PC-3 (cell line): ENCODE data around the gene MARK2. TPM values are rescaled to one million over a fixed set of nuclear protein-coding genes. Genes with fewer than 3 reads are reported as not detected.
A peak's percentile ranks its signal among the peaks of the same experiment; 100 is the strongest.

ENCODE experiments used
- ATAC-seq: fragments of 200-7000 bp; cut with Tn5 transposase; 2 replicates; pipeline ENCODE4 v1.9.1; 2020; ENCODE audit warnings: mild to moderate bottlenecking, moderate library complexity
- BruUV-seq: library from RNA; stranded (reverse); fragments of 400-500 nt; replicated peaks from 2 replicates; lab custom pipeline; 2021; lab: Mats Ljungman, UMichigan
- CTCF ChIA-PET: fragments of 300-600 bp; sonication (Branson Sonifier 250); formaldehyde crosslinking; loops from one replicate; lab custom pipeline; 2022; ENCODE audit warnings: antibody characterized with exemption; lab: Charles Lee
- POLR2A ChIA-PET: fragments of 300-600 bp; sonication (Branson Sonifier 250); formaldehyde crosslinking; loops from one replicate; lab custom pipeline; 2022; ENCODE audit warnings: antibody characterized with exemption; ENCODE audit not compliant: unreplicated experiment; lab: Charles Lee
- DNase-seq: peaks from one replicate; pipeline ENCODE4 v3.0.0-alpha.2; 2015
- H2AFZ ChIP-seq: fragments of 300-600 bp; sonication (generic); 2 replicates; pipeline ENCODE4 v1.6.0; 2016; ENCODE audit warnings: antibody characterized with exemption, low read length
- H3F3A ChIP-seq: fragments of 300-600 bp; sonication (generic); one replicate; pipeline ENCODE4 v1.6.0; 2017; ENCODE audit warnings: antibody characterized with exemption, low read length, control low read depth, mild to moderate bottlenecking; ENCODE audit not compliant: unreplicated experiment
- H3K27ac ChIP-seq: fragments of 300-600 bp; sonication (generic); 2 replicates; pipeline ENCODE4 v1.5.1; 2016; ENCODE audit warnings: mild to moderate bottlenecking, low read length
- H3K27me3 ChIP-seq: fragments of 300-600 bp; sonication (generic); 2 replicates; pipeline ENCODE4 v1.6.1; 2016; ENCODE audit warnings: low read length, mixed read lengths
- H3K36me3 ChIP-seq: fragments of 300-600 bp; sonication (generic); 2 replicates; pipeline ENCODE4 v1.6.1; 2016; ENCODE audit warnings: low read depth, mixed run types, low read length, mixed read lengths
- H3K4me1 ChIP-seq: fragments of 300-600 bp; sonication (generic); 2 replicates; pipeline ENCODE4 v1.5.1; 2016; ENCODE audit warnings: low read length; ENCODE audit not compliant: insufficient read depth
- H3K4me2 ChIP-seq: fragments of 300-600 bp; sonication (generic); 2 replicates; pipeline ENCODE4 v1.6.0; 2016; ENCODE audit warnings: low read length
- H3K4me3 ChIP-seq: fragments of 300-600 bp; sonication (generic); 2 replicates; pipeline ENCODE4 v1.5.1; 2016; ENCODE audit warnings: mild to moderate bottlenecking, low read length, mixed read lengths
- H3K79me2 ChIP-seq: fragments of 300-600 bp; sonication (generic); 2 replicates; pipeline ENCODE4 v1.6.1; 2017; ENCODE audit warnings: low read length, mixed read lengths
- H3K9ac ChIP-seq: fragments of 300-600 bp; sonication (generic); 2 replicates; pipeline ENCODE4 v1.6.0; 2016; ENCODE audit warnings: mild to moderate bottlenecking, low read length
- H3K9me2 ChIP-seq: fragments of 300-600 bp; sonication (generic); replicated peaks from 2 replicates; pipeline ENCODE4 v1.6.1; 2016; ENCODE audit warnings: mixed run types, low read length, mixed read lengths
- H3K9me3 ChIP-seq: fragments of 300-600 bp; sonication (generic); 2 replicates; pipeline ENCODE4 v1.6.1; 2016; ENCODE audit warnings: low read length, mixed read lengths
- H4K20me1 ChIP-seq: fragments of 300-600 bp; sonication (generic); 2 replicates; pipeline ENCODE4 v1.6.1; 2016; ENCODE audit warnings: low read length, mixed read lengths
- EZH2 ChIP-seq: fragments of 300-600 bp; sonication (generic); IDR thresholded peaks from one replicate; pipeline ENCODE4 v1.6.1; 2017; ENCODE audit warnings: antibody characterized with exemption, mild to moderate bottlenecking, low read length; ENCODE audit not compliant: unreplicated experiment
- EZH2phosphoT487 ChIP-seq: fragments of 300-600 bp; sonication (generic); IDR thresholded peaks from 2 replicates; pipeline ENCODE4 v1.6.1; 2018; ENCODE audit warnings: mild to moderate bottlenecking, antibody characterized with exemption, low read length, borderline replicate concordance
- intact Hi-C: fragments of 100-400 bp; cut with micrococcal nuclease; formaldehyde crosslinking; loops from 2 replicates; pipeline ENCODE4 v1.9.0; 2023
- total RNA-seq: library from RNA; depleted of rRNA; stranded (reverse); fragments of >200 nt; gene quantifications from 2 replicates; pipeline ENCODE4 v1.2.3, GENCODE V29; 2014
- TF ChIP-seq, protein P1 (sequence below): fragments of 300-600 bp; sonication (generic); conservative IDR thresholded peaks from 2 replicates; pipeline ENCODE4 v1.5.1; 2017; ENCODE audit warnings: antibody characterized with exemption, low read depth, mild to moderate bottlenecking, low read length

MARK2 gene
- total RNA-seq, 1 experiment from 2014 or later, result 60.1 TPM

DNA sequence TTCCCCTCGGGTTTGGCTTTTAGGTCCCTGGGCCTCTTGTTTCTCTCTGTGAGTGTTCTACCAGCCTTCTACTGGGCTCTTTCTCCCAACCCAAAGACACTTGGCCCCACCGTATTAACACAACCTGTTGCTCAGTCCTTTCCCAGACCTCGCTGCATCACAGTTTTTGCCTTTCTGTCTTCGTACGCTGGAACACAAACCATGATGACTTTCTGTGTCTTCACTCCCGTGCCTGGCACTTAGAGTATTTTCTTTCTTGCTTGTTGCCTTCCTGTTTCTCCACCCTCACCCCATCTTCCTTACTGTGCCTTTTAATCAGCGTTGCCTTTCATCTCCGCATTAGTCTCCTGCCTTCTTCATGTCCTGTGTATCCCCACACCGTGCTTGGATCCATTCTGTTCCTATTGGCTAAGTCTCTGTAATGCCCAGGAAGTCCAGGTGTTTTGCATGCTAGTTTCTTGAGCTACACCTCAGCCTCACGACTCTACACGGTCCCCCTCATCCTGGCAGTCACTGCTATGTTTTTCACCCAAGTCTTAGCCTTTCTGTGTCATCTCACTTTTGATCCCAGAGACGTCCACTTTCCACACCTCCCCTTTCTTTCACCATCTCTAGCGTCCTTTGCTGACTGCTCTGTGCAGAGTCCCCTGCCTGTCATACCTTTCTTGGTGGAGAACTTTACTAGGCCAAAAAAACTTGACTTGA, 1.6 kb downstream of the MARK2 start:
- Histone ChIP-seq H3K79me2 (peaks cover 64% of the 10 kb centered on the region), H3F3A (peaks cover 9% of the 10 kb centered on the region), H2AFZ (no peak overlapping the region), H3K36me3 (peaks cover 8% of the 10 kb centered on the region; the same call in 1 of the 2 replicates), H4K20me1 (peaks cover 53% of the 10 kb centered on the region), H3K4me2 (peak overlapping the region; percentile 94), H3K4me3 (peak overlapping the region; percentile 75), H3K9ac (peak overlapping the region; percentile 96), H3K27ac (no peak overlapping the region), H3K27me3 (no peaks in the 10 kb centered on the region), H3K9me2 (no peaks in the 10 kb centered on the region), H3K9me3 (no peaks in the 10 kb centered on the region), H3K4me1 (peaks cover 54% of the 10 kb centered on the region)
- BruUV-seq, result TSS peak; percentile 14
- TF ChIP-seq, protein P1, sequence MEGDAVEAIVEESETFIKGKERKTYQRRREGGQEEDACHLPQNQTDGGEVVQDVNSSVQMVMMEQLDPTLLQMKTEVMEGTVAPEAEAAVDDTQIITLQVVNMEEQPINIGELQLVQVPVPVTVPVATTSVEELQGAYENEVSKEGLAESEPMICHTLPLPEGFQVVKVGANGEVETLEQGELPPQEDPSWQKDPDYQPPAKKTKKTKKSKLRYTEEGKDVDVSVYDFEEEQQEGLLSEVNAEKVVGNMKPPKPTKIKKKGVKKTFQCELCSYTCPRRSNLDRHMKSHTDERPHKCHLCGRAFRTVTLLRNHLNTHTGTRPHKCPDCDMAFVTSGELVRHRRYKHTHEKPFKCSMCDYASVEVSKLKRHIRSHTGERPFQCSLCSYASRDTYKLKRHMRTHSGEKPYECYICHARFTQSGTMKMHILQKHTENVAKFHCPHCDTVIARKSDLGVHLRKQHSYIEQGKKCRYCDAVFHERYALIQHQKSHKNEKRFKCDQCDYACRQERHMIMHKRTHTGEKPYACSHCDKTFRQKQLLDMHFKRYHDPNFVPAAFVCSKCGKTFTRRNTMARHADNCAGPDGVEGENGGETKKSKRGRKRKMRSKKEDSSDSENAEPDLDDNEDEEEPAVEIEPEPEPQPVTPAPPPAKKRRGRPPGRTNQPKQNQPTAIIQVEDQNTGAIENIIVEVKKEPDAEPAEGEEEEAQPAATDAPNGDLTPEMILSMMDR, result no peak
- TF ChIP-seq EZH2phosphoT487, result no peak
- no peak for TF ChIP-seq EZH2
- ATAC-seq, result no peak
- no peak for DNase-seq
- ChIA-PET CTCF (no interaction called here), POLR2A (no interaction called here)
- intact Hi-C loops, result loop anchor here (1.0 to 2.0 kb wide), 2 partner anchors 51 to 98 kb away; partner anchors contain the start of gene NAA40

DNA sequence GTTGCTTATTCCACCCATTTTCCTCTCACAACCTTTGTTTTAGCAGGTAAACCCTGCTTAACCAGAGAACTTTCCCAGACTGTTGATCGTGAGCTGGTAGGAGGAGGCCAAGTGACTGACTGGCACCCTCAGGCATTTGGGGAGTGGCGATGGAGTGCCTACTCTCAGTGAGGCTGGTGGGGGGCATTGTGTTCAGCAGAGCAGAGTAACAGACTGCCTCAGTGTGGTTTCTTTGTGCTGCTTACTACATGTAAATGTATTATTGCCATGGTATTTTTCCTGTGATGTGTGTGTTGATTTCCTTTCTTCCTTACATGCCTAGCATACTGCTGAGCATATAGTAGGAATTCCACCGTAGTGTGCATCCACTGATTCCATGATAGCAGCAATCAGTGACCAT, 2.6 kb downstream of the MARK2 start:
- intact Hi-C loops, result loop anchor here (1.0 to 2.0 kb wide), 2 partner anchors 50 to 97 kb away; partner anchors contain the start of gene NAA40
- TF ChIP-seq EZH2, result no peak
- TF ChIP-seq, protein P1, result no peak
- no peak for TF ChIP-seq EZH2phosphoT487
- H3K9me2 ChIP-seq, result no peaks in the 10 kb centered on the region
- ATAC-seq (peak; percentile 14), DNase-seq (peak; percentile 80)
- BruUV-seq, result no TSS peak
- H3K4me3 ChIP-seq, result peak overlapping the region; percentile 75
- H3K27ac ChIP-seq, result peak overlapping the region; percentile 5; the same call in 1 of the 2 replicates
- ChIA-PET CTCF (interaction anchor here (0.5 kb wide), 1 partner anchor 93 kb away, joined by 4 read pairs; no protein-coding TSS in a partner anchor), POLR2A (no interaction called here)
- H3K79me2 ChIP-seq, result peaks cover 74% of the 10 kb centered on the region
- peaks cover 8% of the 10 kb centered on the region; the same call in 1 of the 2 replicates for H3K36me3 ChIP-seq
- H3K4me1 ChIP-seq, result peaks cover 59% of the 10 kb centered on the region
- H3K9ac ChIP-seq, result peak overlapping the region; percentile 96
- H4K20me1 ChIP-seq, result peaks cover 58% of the 10 kb centered on the region
- H3K4me2 ChIP-seq, result peak overlapping the region; percentile 94
- no peak overlapping the region for H2AFZ ChIP-seq
- H3K27me3 ChIP-seq, result no peaks in the 10 kb centered on the region
- peaks cover 9% of the 10 kb centered on the region for H3F3A ChIP-seq
- no peaks in the 10 kb centered on the region for H3K9me3 ChIP-seq
